Panc1 (cell line): Measurements from ENCODE around the gene GABRR1.

ENCODE experiments used
- POLR2AphosphoS5 ChIP-seq: IDR thresholded peaks from 2 replicates; pipeline ENCODE4 v1.6.1; 2012; ENCODE audit warnings: mild to moderate bottlenecking, low read depth, low read length, moderate library complexity
- TCF7L2 ChIP-seq: IDR thresholded peaks from 2 replicates; pipeline ENCODE4 v1.6.1; 2011; ENCODE audit warnings: mild to moderate bottlenecking, low read depth, low read length, inconsistent platforms
- TF ChIP-seq, protein P1 (sequence below): fragments of 450-650 bp; IDR thresholded peaks from 2 replicates; pipeline ENCODE4 v1.5.1; 2017; ENCODE audit warnings: mild to moderate bottlenecking
- TF ChIP-seq, protein P2 (sequence below), 2 experiments: IDR thresholded peaks; 2 replicates each; pipeline ENCODE4 v1.6.1; 2011 to 2012; ENCODE audit warnings: low read depth in 2 of 2, control low read depth in 1 of 2, low read length in 1 of 2, mild to moderate bottlenecking in 1 of 2, moderate library complexity in 1 of 2; ENCODE audit not compliant: insufficient read depth in 1 of 2

DNA sequence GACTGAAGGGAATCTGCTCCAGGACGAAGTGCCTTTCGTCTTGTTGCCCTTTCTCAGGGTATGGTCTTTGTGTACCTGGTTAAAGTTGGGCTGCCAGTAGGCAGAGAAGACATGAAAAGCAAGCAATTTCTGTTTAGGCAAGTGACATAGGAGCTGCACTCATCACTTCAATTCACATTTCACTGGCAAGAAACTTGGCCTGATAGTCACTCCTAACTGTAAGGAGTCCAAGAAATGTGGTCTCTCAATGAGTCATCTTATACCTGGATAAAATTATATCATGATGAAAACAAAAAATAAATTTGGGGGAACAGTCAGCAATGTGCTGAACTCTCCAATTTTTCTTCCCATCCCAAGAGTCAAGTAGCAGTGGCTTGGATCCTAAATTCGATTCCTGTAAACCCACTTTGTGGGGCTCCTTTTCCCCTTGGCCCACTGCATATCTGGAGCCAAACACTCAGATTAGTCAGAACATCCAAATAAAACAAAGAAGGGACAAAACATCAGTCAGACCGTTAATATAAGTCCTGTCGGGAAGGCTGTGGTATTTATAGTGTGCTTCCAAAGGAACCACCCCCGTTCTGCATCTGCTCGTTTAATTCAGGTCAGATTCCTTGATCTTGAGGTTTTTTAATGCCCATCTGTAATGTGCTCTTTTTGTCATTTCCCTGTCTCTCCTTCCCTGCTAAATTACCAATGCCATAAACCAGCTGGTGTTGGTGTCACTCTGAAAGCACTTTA is 5.0 kb upstream of the GABRR1 start:
- TF ChIP-seq, protein P1, sequence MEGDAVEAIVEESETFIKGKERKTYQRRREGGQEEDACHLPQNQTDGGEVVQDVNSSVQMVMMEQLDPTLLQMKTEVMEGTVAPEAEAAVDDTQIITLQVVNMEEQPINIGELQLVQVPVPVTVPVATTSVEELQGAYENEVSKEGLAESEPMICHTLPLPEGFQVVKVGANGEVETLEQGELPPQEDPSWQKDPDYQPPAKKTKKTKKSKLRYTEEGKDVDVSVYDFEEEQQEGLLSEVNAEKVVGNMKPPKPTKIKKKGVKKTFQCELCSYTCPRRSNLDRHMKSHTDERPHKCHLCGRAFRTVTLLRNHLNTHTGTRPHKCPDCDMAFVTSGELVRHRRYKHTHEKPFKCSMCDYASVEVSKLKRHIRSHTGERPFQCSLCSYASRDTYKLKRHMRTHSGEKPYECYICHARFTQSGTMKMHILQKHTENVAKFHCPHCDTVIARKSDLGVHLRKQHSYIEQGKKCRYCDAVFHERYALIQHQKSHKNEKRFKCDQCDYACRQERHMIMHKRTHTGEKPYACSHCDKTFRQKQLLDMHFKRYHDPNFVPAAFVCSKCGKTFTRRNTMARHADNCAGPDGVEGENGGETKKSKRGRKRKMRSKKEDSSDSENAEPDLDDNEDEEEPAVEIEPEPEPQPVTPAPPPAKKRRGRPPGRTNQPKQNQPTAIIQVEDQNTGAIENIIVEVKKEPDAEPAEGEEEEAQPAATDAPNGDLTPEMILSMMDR = no peak
- TF ChIP-seq TCF7L2 (no peak), POLR2AphosphoS5 (no peak)
- TF ChIP-seq, protein P2, sequence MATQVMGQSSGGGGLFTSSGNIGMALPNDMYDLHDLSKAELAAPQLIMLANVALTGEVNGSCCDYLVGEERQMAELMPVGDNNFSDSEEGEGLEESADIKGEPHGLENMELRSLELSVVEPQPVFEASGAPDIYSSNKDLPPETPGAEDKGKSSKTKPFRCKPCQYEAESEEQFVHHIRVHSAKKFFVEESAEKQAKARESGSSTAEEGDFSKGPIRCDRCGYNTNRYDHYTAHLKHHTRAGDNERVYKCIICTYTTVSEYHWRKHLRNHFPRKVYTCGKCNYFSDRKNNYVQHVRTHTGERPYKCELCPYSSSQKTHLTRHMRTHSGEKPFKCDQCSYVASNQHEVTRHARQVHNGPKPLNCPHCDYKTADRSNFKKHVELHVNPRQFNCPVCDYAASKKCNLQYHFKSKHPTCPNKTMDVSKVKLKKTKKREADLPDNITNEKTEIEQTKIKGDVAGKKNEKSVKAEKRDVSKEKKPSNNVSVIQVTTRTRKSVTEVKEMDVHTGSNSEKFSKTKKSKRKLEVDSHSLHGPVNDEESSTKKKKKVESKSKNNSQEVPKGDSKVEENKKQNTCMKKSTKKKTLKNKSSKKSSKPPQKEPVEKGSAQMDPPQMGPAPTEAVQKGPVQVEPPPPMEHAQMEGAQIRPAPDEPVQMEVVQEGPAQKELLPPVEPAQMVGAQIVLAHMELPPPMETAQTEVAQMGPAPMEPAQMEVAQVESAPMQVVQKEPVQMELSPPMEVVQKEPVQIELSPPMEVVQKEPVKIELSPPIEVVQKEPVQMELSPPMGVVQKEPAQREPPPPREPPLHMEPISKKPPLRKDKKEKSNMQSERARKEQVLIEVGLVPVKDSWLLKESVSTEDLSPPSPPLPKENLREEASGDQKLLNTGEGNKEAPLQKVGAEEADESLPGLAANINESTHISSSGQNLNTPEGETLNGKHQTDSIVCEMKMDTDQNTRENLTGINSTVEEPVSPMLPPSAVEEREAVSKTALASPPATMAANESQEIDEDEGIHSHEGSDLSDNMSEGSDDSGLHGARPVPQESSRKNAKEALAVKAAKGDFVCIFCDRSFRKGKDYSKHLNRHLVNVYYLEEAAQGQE (IDR thresholded peaks at IDR 0.05; ENCODE audit: insufficient read depth in 1 of 2, low read depth in 2 of 2, low read length in 1 of 2) = no peak
